HG03159 (cell line): ENCODE data around the gene DGKE.

Experiments
- ATAC-seq: cut with Tn5 transposase; IDR thresholded peaks from one replicate; pipeline ENCODE4 v1.9.1; 2021; ENCODE audit warnings: mild to moderate bottlenecking, moderate library complexity; ENCODE audit not compliant: unreplicated experiment

Gene DGKE

GRCh38 chr17:56913000-56913311 is 79.0 kb downstream of the DGKE start:
- no peak for ATAC-seq

GRCh38 chr17:56913353-56913866 is 79.5 kb downstream of the DGKE start:
- peak; percentile 38 for ATAC-seq

GRCh38 chr17:56913867-56914580 is 80.1 kb downstream of the DGKE start, which contains the start of gene TRIM25:
Gene TRIM25 (minus strand): TSS chr17:56914049. CDS start chr17:56913988, 61 bp downstream.
- ATAC-seq, result peak; percentile 69

GRCh38 chr17:56914581-56915273 is 80.8 kb downstream of the DGKE start:
- ATAC-seq, result no peak

GRCh38 chr17:56917559-56918296 is 83.8 kb downstream of the DGKE start:
- ATAC-seq, result no peak

GRCh38 chr17:56918916-56919315 is 85.0 kb downstream of the DGKE start:
- ATAC-seq, result no peak
